HepG2 (cell line): Measurements from ENCODE around the gene THRAP3. TPM values are rescaled to one million over a fixed set of nuclear protein-coding genes. Genes with fewer than 3 reads are reported as not detected.

Experiments used
- ARID2 ChIP-seq: sonication (generic); formaldehyde crosslinking; IDR thresholded peaks from 2 replicates; pipeline ENCODE4 v1.8.1; 2022; ENCODE audit warnings: mild to moderate bottlenecking, missing genetic modification reagents, borderline replicate concordance
- ARID4A ChIP-seq: sonication (generic); formaldehyde crosslinking; IDR thresholded peaks from 2 replicates; pipeline ENCODE4 v1.5.0; 2020; ENCODE audit warnings: mild to moderate bottlenecking, missing genetic modification reagents, borderline replicate concordance
- DNMT3B ChIP-seq: conservative IDR thresholded peaks from 2 replicates; pipeline ENCODE4 v1.6.1; 2016; ENCODE audit warnings: missing biosample characterization, control low read depth
- EP300 ChIP-seq, 3 experiments: sonication (generic) in 1 of 3; formaldehyde crosslinking in 1 of 3; IDR thresholded peaks; 2 replicates each; pipeline versions ENCODE4 v1.5.1 to v1.6.1; 2011 to 2020; ENCODE audit warnings: low read depth in 2 of 3, low read length in 2 of 3, borderline replicate concordance in 1 of 3, improper control_type of control experiment in 1 of 3, mild to moderate bottlenecking in 1 of 3, missing genetic modification reagents in 1 of 3, moderate library complexity in 1 of 3
- HNRNPL ChIP-seq: fragments of 200-400 bp; formaldehyde crosslinking; IDR thresholded peaks from 2 replicates; pipeline ENCODE4 v1.6.1; 2017; ENCODE audit warnings: mild to moderate bottlenecking, low read depth, low read length
- KMT2B ChIP-seq: IDR thresholded peaks from 2 replicates; pipeline ENCODE4 v1.6.1; 2016; ENCODE audit warnings: missing genetic modification reagents, missing compliant biosample characterization
- MXD1 ChIP-seq: sonication (generic); formaldehyde crosslinking; IDR thresholded peaks from 2 replicates; pipeline ENCODE4 v1.4.0; 2020; ENCODE audit warnings: mild to moderate bottlenecking, missing genetic modification reagents
- NCOA2 ChIP-seq: sonication (generic); formaldehyde crosslinking; IDR thresholded peaks from 2 replicates; pipeline ENCODE4 v1.8.0; 2022; ENCODE audit warnings: inconsistent platforms
- POLR2A ChIP-seq, 2 experiments: IDR thresholded peaks; 2 replicates each; pipeline ENCODE4 v1.6.1; 2011; ENCODE audit warnings: low read depth in 2 of 2, low read length in 2 of 2, mild to moderate bottlenecking in 1 of 2, moderate library complexity in 1 of 2; ENCODE audit not compliant: insufficient read depth in 1 of 2
- RBFOX2 ChIP-seq: fragments of 200-400 bp; formaldehyde crosslinking; IDR thresholded peaks from 2 replicates; pipeline ENCODE4 v1.6.1; 2017; ENCODE audit warnings: low read depth, mild to moderate bottlenecking, low read length
- SNAPC4 ChIP-seq: sonication (generic); formaldehyde crosslinking; IDR thresholded peaks from 2 replicates; pipeline ENCODE4 v1.4.0; 2020; ENCODE audit warnings: mild to moderate bottlenecking, missing genetic modification reagents
- SRY ChIP-seq: sonication (generic); formaldehyde crosslinking; IDR thresholded peaks from 2 replicates; pipeline ENCODE4 v1.8.0; 2022; ENCODE audit warnings: mild to moderate bottlenecking, missing genetic modification reagents
- TARDBP ChIP-seq: sonication (generic); formaldehyde crosslinking; IDR thresholded peaks from 2 replicates; pipeline ENCODE4 v1.8.0; 2022; ENCODE audit warnings: mild to moderate bottlenecking, missing genetic modification reagents
- TFE3 ChIP-seq: IDR thresholded peaks from 2 replicates; pipeline ENCODE4 v1.6.1; 2016
- ZMYM4 ChIP-seq: sonication (generic); formaldehyde crosslinking; IDR thresholded peaks from 2 replicates; pipeline ENCODE4 v1.8.1; 2023; ENCODE audit warnings: mild to moderate bottlenecking, missing genetic modification reagents
- ZNF614 ChIP-seq: IDR thresholded peaks from 2 replicates; pipeline ENCODE4 v1.6.1; 2018; ENCODE audit warnings: missing biosample characterization, missing genetic modification reagents, inconsistent platforms, borderline replicate concordance
- ZNF615 ChIP-seq: sonication (generic); formaldehyde crosslinking; IDR thresholded peaks from 2 replicates; pipeline ENCODE4 v1.5.0; 2020; ENCODE audit warnings: mild to moderate bottlenecking, missing genetic modification reagents, borderline replicate concordance
- polyA plus RNA-seq, 8 experiments: library from polyadenylated mRNA; depleted of rRNA in 3 of 8; stranded (reverse) in 7 of 8; unstranded in 1 of 8; fragments of >200 nt; fragmentation: Illumina TruSeq in 4 of 8; extraction: Trizol in 4 of 8; gene quantifications; 2 replicates each; pipeline versions ENCODE4 v1.2.1 to v1.2.3, GENCODE V29; 2011 to 2016; ENCODE audit warnings: low read depth in 4 of 8, missing spikeins in 1 of 8, mixed read lengths in 1 of 8; ENCODE audit not compliant: insufficient read depth in 1 of 8
- total RNA-seq, 5 experiments: library from RNA; depleted of rRNA; stranded (reverse); fragments of >200 nt; fragmentation: Illumina TruSeq; extraction: Trizol; gene quantifications; 2 replicates each; pipeline ENCODE4 v1.2.3, GENCODE V29; 2016; ENCODE audit warnings: low read depth in 1 of 5

Gene THRAP3
- total and polyA plus RNA-seq, 2 of the 13 experiments (the other 11 are each of a cell fraction or from before 2014, with no cell fraction given), result 45.0 to 92.6 TPM

- TF ChIP-seq DNMT3B (CRISPR knock-in tag), result no peak
- TF ChIP-seq RBFOX2, result 0 out of 2 replicates have a peak, but pooled peaks have one; percentile 38
- no peak; the same call in 1 of the 2 replicates for TF ChIP-seq NCOA2 (CRISPR knock-in tag)
- peak; percentile 67; the same call in 1 of the 2 replicates for TF ChIP-seq TARDBP (CRISPR knock-in tag)
- peak; percentile 26; the same call in 1 of the 2 replicates for TF ChIP-seq ZMYM4
- peak; percentile 60; the same call in 1 of the 2 replicates for TF ChIP-seq SRY (CRISPR knock-in tag)
- TF ChIP-seq ARID2 (CRISPR knock-in tag), result peak; percentile 58; the same call in 1 of the 2 replicates
- TF ChIP-seq KMT2B (CRISPR knock-in tag), result peak; percentile 56
- TF ChIP-seq MXD1 (CRISPR knock-in tag), result 0 out of 2 replicates have a peak, but pooled peaks have one; percentile 7
- TF ChIP-seq ZNF615, result no peak
- TF ChIP-seq ARID4A (CRISPR knock-in tag), result peak; percentile 82
- 0 out of 2 replicates have a peak, but pooled peaks have one; percentile 20 for TF ChIP-seq ZNF614 (CRISPR knock-in tag)
- TF ChIP-seq SNAPC4 (CRISPR knock-in tag), result 0 out of 2 replicates have a peak, but pooled peaks have one; percentile 34
- peak in 1 of 2 experiments; percentile 28; a peak in 1 of 4 replicates for TF ChIP-seq EP300 (IDR thresholded peaks at IDR 0.05; ENCODE audit: low read depth in 2 of 2, low read length in 2 of 2)
- TF ChIP-seq EP300 (CRISPR knock-in tag; IDR thresholded peaks at IDR 0.05; ENCODE audit: borderline replicate concordance), result no peak
- no peak for TF ChIP-seq HNRNPL
- peak; percentile 94 to 95 for TF ChIP-seq POLR2A (IDR thresholded peaks at IDR 0.05; ENCODE audit: insufficient read depth in 1 of 2, low read depth in 2 of 2, low read length in 2 of 2)
- TF ChIP-seq TFE3 (CRISPR knock-in tag), result peak; percentile 7; the same call in 1 of the 2 replicates
Measured at GRCh38 chr1:36323636-36324352, 99.6 kb downstream of the THRAP3 start, which contains the start of gene EVA1B (continued).
